Dermis microvascular lymphatic vessel endothelial cell (primary cell): ENCODE measurements around the gene COA1. TPM values are rescaled to one million over a fixed set of nuclear protein-coding genes. Genes with fewer than 3 reads are reported as not detected.
A peak's percentile ranks its signal among the peaks of the same experiment; 100 is the strongest.
"Not testable (repeated sequence)": the region's sequence is repeated elsewhere in the genome, so short reads cannot be mapped to it uniquely, and the experiment has no call there.

Experiments used
- DNase-seq, 2 donors: peaks; one replicate each; pipeline versions ENCODE4 v3.0.0 to v3.0.0-alpha.2; 2010; ENCODE audit warnings: low read depth in 2 of 2
- total RNA-seq: library from RNA; depleted of rRNA; stranded (reverse); fragments of >200 nt; gene quantifications from 2 replicates; pipeline ENCODE4 v1.2.1, GENCODE V29; 2014

The COA1 gene
- total RNA-seq, 1 donor from 2014 or later: 30.2 TPM

- DNase-seq: no peak
Observed at GRCh38 chr7:43727003-43727402, 2.3 kb downstream of the COA1 start.

DNA sequence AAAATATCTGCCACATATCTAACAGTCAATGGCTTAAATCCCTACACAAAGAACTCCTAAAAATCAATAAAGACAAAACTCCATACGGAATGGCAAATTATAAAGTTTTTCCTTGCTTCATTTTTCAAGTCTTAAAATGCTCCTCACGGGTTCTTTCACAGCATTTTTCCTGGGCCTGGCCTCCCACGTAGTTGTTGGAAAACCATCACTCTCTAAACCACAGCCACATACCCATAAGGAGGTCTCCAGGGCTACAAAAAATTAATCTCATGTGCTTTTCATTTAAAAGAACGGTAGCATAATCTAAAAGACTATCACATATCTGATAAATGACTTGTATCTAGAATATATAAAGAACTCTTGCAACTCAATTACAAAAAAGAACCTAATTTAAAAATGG, 2.9 kb downstream of the COA1 start:
- DNase-seq: no peak

GRCh38 chr7:43725251-43725650, 4.1 kb downstream of the COA1 start:
- DNase-seq: no peak

DNA sequence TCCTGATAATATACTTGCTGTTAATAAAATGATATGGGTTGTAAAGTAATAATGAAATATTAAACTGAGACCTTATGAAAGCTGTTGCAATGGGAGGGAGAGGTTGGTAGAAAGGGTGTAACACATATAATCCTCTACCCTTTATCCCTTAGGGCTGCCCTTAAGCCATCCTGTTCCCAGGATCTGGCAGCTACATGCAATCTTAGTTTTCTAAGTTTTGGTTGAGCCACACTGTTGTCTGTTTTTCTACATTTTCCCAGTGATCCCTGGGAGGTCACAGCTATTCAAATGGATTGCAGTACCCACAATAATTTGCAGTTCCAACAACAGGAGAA, 6.3 kb downstream of the COA1 start:
- DNase-seq: no peak

GRCh38 chr7:43721193-43721806, 8.0 kb downstream of the COA1 start:
- peak; percentile 46 to 72 for DNase-seq

GRCh38 chr7:43716598-43716997, 12.7 kb downstream of the COA1 start:
- DNase-seq: no peak

GRCh38 chr7:43715966-43716365, 13.4 kb downstream of the COA1 start:
- DNase-seq: not testable (repeated sequence)

- no peak for DNase-seq
Observed at GRCh38 chr7:43711503-43711902, 17.8 kb downstream of the COA1 start.

DNA sequence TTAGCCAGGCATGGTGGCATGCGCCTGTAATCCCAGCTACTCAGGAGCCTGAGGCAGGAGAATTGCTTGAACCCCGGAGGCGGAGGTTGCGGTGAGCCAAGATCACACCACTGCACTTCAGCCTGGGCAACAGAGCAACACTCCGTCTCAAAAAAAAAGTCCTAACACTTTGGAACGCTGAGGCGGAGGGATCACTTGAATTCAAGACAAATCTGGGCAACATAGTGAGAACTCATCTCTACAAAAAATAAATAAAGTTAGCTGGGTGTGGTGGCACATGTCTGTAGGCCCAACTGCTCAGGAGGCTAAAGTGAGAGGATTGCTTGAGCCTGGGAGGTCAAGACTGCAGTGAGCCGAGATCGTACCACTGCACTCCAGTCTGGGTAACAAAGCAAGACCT, 21.3 kb downstream of the COA1 start:
- not testable (repeated sequence) for DNase-seq

- no peak for DNase-seq
Observed at GRCh38 chr7:43703573-43703972, 25.8 kb downstream of the COA1 start.

GRCh38 chr7:43702974-43703373, 26.3 kb downstream of the COA1 start:
- DNase-seq: no peak

GRCh38 chr7:43701929-43702328, 27.4 kb downstream of the COA1 start:
- DNase-seq: no peak

- no peak for DNase-seq
Observed at GRCh38 chr7:43701500-43701854, 27.8 kb downstream of the COA1 start.

GRCh38 chr7:43700646-43701499, 28.4 kb downstream of the COA1 start:
- no peak for DNase-seq

GRCh38 chr7:43700059-43700501, 29.2 kb downstream of the COA1 start:
- peak; percentile 60 to 69 for DNase-seq

DNA sequence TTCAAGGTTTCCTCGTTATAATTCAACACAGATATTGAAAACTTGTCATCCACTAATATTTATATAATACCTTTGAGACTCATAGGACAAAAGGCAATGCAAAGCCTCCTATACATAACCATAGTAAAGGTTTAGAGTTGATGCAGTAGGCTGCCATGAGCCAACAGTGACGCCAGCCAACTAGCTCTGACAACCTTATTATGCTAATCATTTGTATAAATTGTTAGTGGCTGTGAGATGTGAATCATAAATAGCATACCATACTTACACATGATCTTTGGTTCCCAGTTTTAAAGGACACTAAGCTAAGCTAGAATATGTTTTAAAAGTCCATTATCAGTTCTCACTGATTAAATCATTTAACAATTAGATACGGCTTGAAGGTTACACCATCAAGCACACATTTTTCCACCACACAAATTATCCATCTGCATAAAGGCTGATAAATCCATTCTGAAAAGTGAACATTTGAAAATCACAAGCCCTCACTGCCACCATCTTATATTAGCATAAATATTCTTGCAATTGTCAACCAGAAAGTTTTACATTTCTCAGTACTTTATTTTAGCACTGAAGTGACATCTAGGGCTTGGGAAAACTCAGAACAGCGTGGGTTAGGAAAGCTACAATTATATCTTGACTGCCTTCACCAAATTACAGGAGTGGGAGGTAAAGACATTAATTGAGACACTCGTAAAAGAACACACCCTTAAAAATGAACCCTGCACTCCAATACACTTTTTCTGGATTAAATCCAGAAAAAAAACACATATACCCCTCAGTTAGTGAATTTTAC, 30.7 kb downstream of the COA1 start:
- no peak for DNase-seq

DNA sequence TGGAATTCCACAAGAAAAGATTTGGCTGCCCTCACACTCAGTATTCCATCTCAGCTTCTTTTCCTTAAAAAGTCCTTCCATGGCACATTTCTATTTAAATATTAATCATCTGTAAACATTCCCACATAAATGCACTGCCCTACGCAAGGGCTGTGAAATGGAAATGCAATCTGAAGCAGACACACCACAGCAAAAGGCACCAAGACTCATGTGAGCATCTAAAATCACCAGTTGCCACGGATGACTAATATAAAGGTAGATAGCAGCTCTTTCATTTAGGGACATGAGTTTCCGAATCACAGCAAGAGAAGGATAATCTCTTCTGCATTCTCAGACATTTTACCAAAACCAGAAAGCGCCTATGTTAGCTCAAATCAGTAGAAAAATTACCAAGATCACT, 31.6 kb downstream of the COA1 start:
- DNase-seq: no peak

DNA sequence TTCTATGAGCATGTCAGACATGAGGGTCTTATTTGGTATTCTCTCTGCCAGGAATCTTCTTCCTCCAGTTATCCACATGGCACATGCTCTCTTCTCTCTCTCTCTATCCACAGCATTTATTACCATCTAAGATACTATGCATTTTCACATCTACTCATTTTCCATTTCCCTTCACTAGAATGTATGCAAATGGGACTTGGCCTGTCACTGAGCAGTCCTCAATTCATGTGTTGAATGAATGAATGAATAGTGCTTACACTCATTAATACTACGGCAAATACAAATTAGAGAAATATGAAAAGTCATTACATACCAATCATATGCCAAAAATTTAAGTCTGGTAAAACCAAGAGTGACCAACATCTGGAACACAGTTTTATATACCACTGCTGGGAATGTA, 34.0 kb downstream of the COA1 start:
- DNase-seq: no peak

DNA sequence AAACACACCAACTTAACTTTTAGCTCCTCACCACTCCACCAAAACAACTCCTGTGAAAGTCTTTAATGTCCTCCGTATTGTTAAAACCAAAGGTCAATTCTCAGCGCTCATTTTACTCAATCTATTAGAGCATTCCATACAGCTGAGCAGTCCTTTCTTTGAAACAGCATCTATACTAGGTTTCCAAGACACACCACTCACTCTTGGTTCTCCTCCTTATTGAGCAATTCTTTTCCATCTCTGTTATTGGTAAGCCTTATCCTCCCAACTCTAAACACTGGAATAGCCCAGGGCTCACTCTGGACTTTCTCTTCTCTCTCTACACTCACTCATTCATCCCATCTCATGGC, 34.9 kb downstream of the COA1 start:
- peak in 1 of 2 donors; percentile 26 for DNase-seq

GRCh38 chr7:43693687-43694398, 35.5 kb downstream of the COA1 start:
- DNase-seq: peak in 1 of 2 donors; percentile 74

GRCh38 chr7:43692582-43693373, 36.5 kb downstream of the COA1 start:
- no peak for DNase-seq
